Neural cell (in vitro differentiated cells): Measurements from ENCODE around the gene ORM1. TPM values are rescaled to one million over a fixed set of nuclear protein-coding genes. Genes with fewer than 3 reads are reported as not detected.
"Not testable (repeated sequence)": the region's sequence is repeated elsewhere in the genome, so short reads cannot be mapped to it uniquely, and the experiment has no call there.

Source experiments
- H2AFZ ChIP-seq: fragments of 200-600, 300-800 bp; sonication (generic), shearing (Covaris generic); 2 replicates; pipeline ENCODE4 v1.6.0; 2014; ENCODE audit warnings: low read depth, mild to moderate bottlenecking, antibody characterized with exemption, low read length, moderate library complexity
- H3F3A ChIP-seq: fragments of 200-600 bp; shearing (Covaris generic); 2 replicates; pipeline ENCODE4 v1.6.1; 2016; ENCODE audit warnings: mild to moderate bottlenecking, moderate library complexity, mixed read lengths, antibody characterized with exemption, low read length; ENCODE audit not compliant: insufficient read depth, poor library complexity, severe bottlenecking
- H3K27ac ChIP-seq: fragments of 200-600, 300-800 bp; sonication (generic), shearing (Covaris generic); 2 replicates; pipeline ENCODE4 v1.5.1; 2014; ENCODE audit warnings: mild to moderate bottlenecking, low read length, moderate library complexity
- H3K27me3 ChIP-seq: fragments of 300-800, 200-600 bp; sonication (generic), shearing (Covaris generic); 2 replicates; pipeline ENCODE4 v1.6.0; 2014; ENCODE audit warnings: mild to moderate bottlenecking, low read depth, low read length, moderate library complexity; ENCODE audit not compliant: insufficient read depth
- H3K36me3 ChIP-seq: fragments of 300-800, 200-600 bp; sonication (generic), shearing (Covaris generic); 2 replicates; pipeline ENCODE4 v1.5.1; 2014; ENCODE audit warnings: mild to moderate bottlenecking, antibody characterized with exemption, low read length, moderate library complexity; ENCODE audit not compliant: insufficient read depth
- H3K4me2 ChIP-seq: fragments of 300-800, 200-600 bp; sonication (generic), shearing (Covaris generic); 2 replicates; pipeline ENCODE4 v1.6.0; 2014; ENCODE audit warnings: mild to moderate bottlenecking, low read length
- H3K4me3 ChIP-seq: fragments of 300-800, 200-600 bp; sonication (generic), shearing (Covaris generic); 2 replicates; pipeline ENCODE4 v1.5.1; 2014; ENCODE audit warnings: mild to moderate bottlenecking, low read length, moderate library complexity
- H3K79me2 ChIP-seq: fragments of 200-600 bp; shearing (Covaris generic); replicated peaks from 2 replicates; pipeline ENCODE4 v1.6.0; 2014; ENCODE audit warnings: mild to moderate bottlenecking, low read length, moderate library complexity; ENCODE audit not compliant: insufficient read depth
- H3K9ac ChIP-seq: fragments of 300-800, 200-600 bp; sonication (generic), shearing (Covaris generic); 2 replicates; pipeline ENCODE4 v1.6.1; 2016; ENCODE audit warnings: mild to moderate bottlenecking, low read length, mixed read lengths
- H3K9me2 ChIP-seq: fragments of 200-600 bp; shearing (Covaris generic); 2 replicates; pipeline ENCODE4 v1.6.1; 2016; ENCODE audit warnings: mild to moderate bottlenecking, low read length, mixed read lengths; ENCODE audit not compliant: insufficient read depth
- H3K9me3 ChIP-seq: fragments of 200-600, 300-800 bp; sonication (generic), shearing (Covaris generic); 2 replicates; pipeline ENCODE4 v1.6.1; 2016; ENCODE audit warnings: mild to moderate bottlenecking, mixed run types, low read length, moderate library complexity, mixed read lengths
- H4K20me1 ChIP-seq: fragments of 200-600 bp; shearing (Covaris generic); 2 replicates; pipeline ENCODE4 v1.6.1; 2016; ENCODE audit warnings: mild to moderate bottlenecking, mixed run types; ENCODE audit not compliant: insufficient read depth
- CTCF ChIP-seq: fragments of 450-650 bp; IDR thresholded peaks from 2 replicates; pipeline ENCODE4 v1.5.1; 2014; ENCODE audit warnings: antibody characterized with exemption, mild to moderate bottlenecking, moderate library complexity; ENCODE audit not compliant: poor library complexity, severe bottlenecking
- EP300 ChIP-seq: fragments of 450-650 bp; conservative IDR thresholded peaks from 2 replicates; pipeline ENCODE4 v1.6.1; 2014; ENCODE audit warnings: antibody characterized with exemption, mild to moderate bottlenecking, moderate library complexity; ENCODE audit not compliant: poor library complexity, severe bottlenecking
- EZH2 ChIP-seq: fragments of 200-600, 300-800 bp; shearing (Covaris generic), sonication (generic); IDR thresholded peaks from 2 replicates; pipeline ENCODE4 v1.6.1; 2014; ENCODE audit warnings: antibody characterized with exemption, low read length, borderline replicate concordance, mild to moderate bottlenecking; ENCODE audit not compliant: insufficient read depth, poor library complexity, severe bottlenecking
- MXI1 ChIP-seq: fragments of 450-650 bp; conservative IDR thresholded peaks from 2 replicates; pipeline ENCODE4 v1.6.1; 2014; ENCODE audit warnings: antibody characterized with exemption, mild to moderate bottlenecking; ENCODE audit not compliant: poor library complexity, severe bottlenecking
- POLR2AphosphoS5 ChIP-seq: IDR thresholded peaks from 2 replicates; pipeline ENCODE4 v1.6.1; 2012
- RAD21 ChIP-seq: fragments of 450-650 bp; conservative IDR thresholded peaks from 2 replicates; pipeline ENCODE4 v1.6.1; 2014; ENCODE audit warnings: antibody characterized with exemption, mild to moderate bottlenecking, moderate library complexity
- REST ChIP-seq: IDR thresholded peaks from 2 replicates; pipeline ENCODE4 v1.6.1; 2012; ENCODE audit warnings: borderline replicate concordance
- SMC3 ChIP-seq: fragments of 450-650 bp; conservative IDR thresholded peaks from 2 replicates; pipeline ENCODE4 v1.6.1; 2014; ENCODE audit warnings: antibody characterized with exemption, mild to moderate bottlenecking, moderate library complexity; ENCODE audit not compliant: poor library complexity
- TAF1 ChIP-seq: IDR thresholded peaks from 2 replicates; pipeline ENCODE4 v1.6.1; 2012; ENCODE audit warnings: low read depth
- polyA plus RNA-seq: library from polyadenylated mRNA; depleted of rRNA; stranded (reverse); fragments of >200 nt; gene quantifications from 2 replicates; pipeline ENCODE4 v1.2.3, GENCODE V29; 2014

Gene ORM1
- polyA plus RNA-seq, 1 donor from 2014 or later = not detected

- H3K4me2 ChIP-seq, H3K4me3 ChIP-seq, H3K9me3 ChIP-seq, H3K27me3 ChIP-seq, H3K36me3 ChIP-seq, H4K20me1 ChIP-seq, H3K79me2 ChIP-seq, H3F3A ChIP-seq, H3K27ac ChIP-seq, H3K9ac ChIP-seq, H3K9me2 ChIP-seq, H2AFZ ChIP-seq: not testable (repeated sequence)
These were observed 609 bp upstream of the ORM1 start for GRCh38 chr9:114322160-114322818.

GRCh38 chr9:114323849-114324248, 951 bp downstream of the ORM1 start:
- H3K4me3 ChIP-seq, H4K20me1 ChIP-seq, H3K36me3 ChIP-seq, H3K4me2 ChIP-seq, H3K9ac ChIP-seq, H2AFZ ChIP-seq, H3K27me3 ChIP-seq, H3K9me2 ChIP-seq, H3K27ac ChIP-seq, H3K79me2 ChIP-seq, H3K9me3 ChIP-seq, H3F3A ChIP-seq: not testable (repeated sequence)

GRCh38 chr9:114324492-114324891, 1.6 kb downstream of the ORM1 start:
- Histone ChIP-seq H3K79me2 (no peaks in the 10 kb centered on the region), H3K9me2 (no peaks in the 10 kb centered on the region), H3K4me2 (no peak overlapping the region), H3K9me3 (no peaks in the 10 kb centered on the region), H3K9ac (no peak overlapping the region), H3K36me3 (no peaks in the 10 kb centered on the region), H3K4me3 (no peak overlapping the region), H3K27ac (no peak overlapping the region), H2AFZ (no peak overlapping the region), H3F3A (no peaks in the 10 kb centered on the region), H4K20me1 (no peaks in the 10 kb centered on the region), H3K27me3 (no peaks in the 10 kb centered on the region)
- TF ChIP-seq REST (no peak), EZH2 (no peak), POLR2AphosphoS5 (no peak), MXI1 (no peak), TAF1 (no peak), EP300 (no peak), CTCF (no peak), SMC3 (no peak), RAD21 (no peak)

GRCh38 chr9:114324965-114325364, 2.1 kb downstream of the ORM1 start:
- not testable (repeated sequence) for H3K4me3 ChIP-seq, H3K79me2 ChIP-seq, H3K27ac ChIP-seq, H4K20me1 ChIP-seq, H2AFZ ChIP-seq, H3K36me3 ChIP-seq, H3K9me3 ChIP-seq, H3K9me2 ChIP-seq, H3K9ac ChIP-seq, H3K27me3 ChIP-seq, H3K4me2 ChIP-seq, H3F3A ChIP-seq

- H3K27ac ChIP-seq, H2AFZ ChIP-seq, H3K36me3 ChIP-seq, H3K9me2 ChIP-seq, H3K79me2 ChIP-seq, H4K20me1 ChIP-seq, H3K9ac ChIP-seq, H3K9me3 ChIP-seq, H3F3A ChIP-seq, H3K4me3 ChIP-seq, H3K4me2 ChIP-seq, H3K27me3 ChIP-seq: not testable (repeated sequence)
These were observed 2.9 kb downstream of the ORM1 start for GRCh38 chr9:114325684-114326254.
